GM21360 (cell line): ENCODE measurements around the gene CACNA1S.

Experiments
- ATAC-seq: cut with Tn5 transposase; IDR thresholded peaks from one replicate; pipeline ENCODE4 v1.9.1; 2021; ENCODE audit warnings: mild to moderate bottlenecking, moderate library complexity; ENCODE audit not compliant: unreplicated experiment

Gene CACNA1S

GRCh38 chr1:201039418-201039817, 72.8 kb downstream of the CACNA1S start:
- ATAC-seq = no peak

- no peak for ATAC-seq
Measured at GRCh38 chr1:201038186-201038876, 73.9 kb downstream of the CACNA1S start.

- ATAC-seq = no peak
Measured at GRCh38 chr1:201036188-201036842, 75.9 kb downstream of the CACNA1S start.

GRCh38 chr1:201034671-201035070, 77.6 kb downstream of the CACNA1S start:
- ATAC-seq = no peak

GRCh38 chr1:201032408-201032807, 79.8 kb downstream of the CACNA1S start:
- no peak for ATAC-seq

- no peak for ATAC-seq
Measured at GRCh38 chr1:201028461-201028889, 83.8 kb downstream of the CACNA1S start.

GRCh38 chr1:201026836-201027235, 85.4 kb downstream of the CACNA1S start:
- ATAC-seq = no peak

- ATAC-seq = no peak
Measured at GRCh38 chr1:201026234-201026633, 86.0 kb downstream of the CACNA1S start.

GRCh38 chr1:201025571-201026002, 86.6 kb downstream of the CACNA1S start:
- no peak for ATAC-seq

- ATAC-seq = no peak
Measured at GRCh38 chr1:201024625-201024998, 87.6 kb downstream of the CACNA1S start.

GRCh38 chr1:201023920-201024624, 88.2 kb downstream of the CACNA1S start:
- ATAC-seq = no peak

- peak; percentile 54 for ATAC-seq
Measured at GRCh38 chr1:201023517-201023902, 88.7 kb downstream of the CACNA1S start, which contains the start of gene KIF21B. Gene KIF21B (minus strand): TSS chr1:201023714. CDS start chr1:201023383, 331 bp downstream.

GRCh38 chr1:201022820-201023516, 89.3 kb downstream of the CACNA1S start:
- no peak for ATAC-seq

- ATAC-seq = no peak
Measured at GRCh38 chr1:201022493-201022819, 89.8 kb downstream of the CACNA1S start.

- no peak for ATAC-seq
Measured at GRCh38 chr1:201021630-201022492, 90.4 kb downstream of the CACNA1S start.

GRCh38 chr1:201020721-201021629, 91.3 kb downstream of the CACNA1S start:
- ATAC-seq = no peak

GRCh38 chr1:201020040-201020591, 92.1 kb downstream of the CACNA1S start:
- no peak for ATAC-seq

- peak; percentile 55 for ATAC-seq
Measured at GRCh38 chr1:201019321-201019977, 92.8 kb downstream of the CACNA1S start.

GRCh38 chr1:201017828-201018163, 94.4 kb downstream of the CACNA1S start:
- ATAC-seq = no peak
